Fibroblast of skin of right quadriceps (primary cell): ENCODE results near the gene EGFL7.
A peak's percentile ranks its signal among the peaks of the same experiment; 100 is the strongest.

ENCODE experiments used
- DNase-seq: peaks from one replicate; pipeline ENCODE4 v3.0.0-alpha.2; 2013

Gene EGFL7

GRCh38 chr9:136645352-136645902, 17.3 kb upstream of the EGFL7 start:
- no peak for DNase-seq

GRCh38 chr9:136645903-136646754, 16.6 kb upstream of the EGFL7 start:
- DNase-seq = peak; percentile 19

GRCh38 chr9:136646827-136647711, 15.6 kb upstream of the EGFL7 start:
- no peak for DNase-seq

- no peak for DNase-seq
Observed at GRCh38 chr9:136648751-136649150, 14.0 kb upstream of the EGFL7 start.

GRCh38 chr9:136650021-136650420, 12.7 kb upstream of the EGFL7 start:
- no peak for DNase-seq

- DNase-seq = no peak
Observed at GRCh38 chr9:136650648-136651047, 12.1 kb upstream of the EGFL7 start.

- no peak for DNase-seq
Observed at GRCh38 chr9:136651860-136652259, 10.9 kb upstream of the EGFL7 start.

GRCh38 chr9:136653323-136654079, 9.2 kb upstream of the EGFL7 start:
- no peak for DNase-seq

GRCh38 chr9:136654820-136655535, 7.7 kb upstream of the EGFL7 start:
- no peak for DNase-seq

- no peak for DNase-seq
Observed at GRCh38 chr9:136655536-136656182, 7.1 kb upstream of the EGFL7 start.

- DNase-seq = no peak
Observed at GRCh38 chr9:136656183-136656738, 6.5 kb upstream of the EGFL7 start.

GRCh38 chr9:136656795-136657611, 5.7 kb upstream of the EGFL7 start:
- DNase-seq = no peak

GRCh38 chr9:136657974-136658848, 4.5 kb upstream of the EGFL7 start:
- DNase-seq = no peak

GRCh38 chr9:136658849-136659535, 3.7 kb upstream of the EGFL7 start:
- no peak for DNase-seq

GRCh38 chr9:136659861-136660784, 2.6 kb upstream of the EGFL7 start:
- no peak for DNase-seq

- DNase-seq = no peak
Observed at GRCh38 chr9:136660971-136661550, 1.7 kb upstream of the EGFL7 start.
